ENCODE measurements around the gene DNAAF8. TPM values are rescaled to one million over a fixed set of nuclear protein-coding genes. Genes with fewer than 3 reads are reported as not detected.

DNAAF8 gene
- total RNA-seq: 0.38 TPM
- 1.1 TPM for polyA plus RNA-seq
- long read RNA-seq, donor 1: 0 reads
- long read RNA-seq, donor 2: 0 reads
- long read RNA-seq, donor 3: 0 reads
- long read RNA-seq, donor 4: 0 reads
- long read RNA-seq, donor 5: 0 reads
- long read RNA-seq, donor 6: 0 reads
- long read RNA-seq, donor 7: 0 reads
- long read RNA-seq, donor 8: 0 reads
- long read RNA-seq, donor 9: 0 reads
- long read RNA-seq, donor 10: 0 reads

- Histone ChIP-seq H3K27ac (ENCODE audit: low read depth in 1 of 2, low read length in 1 of 2) (peak within 1 kb of the TSS; percentile 57 to 87), H3K4me3 (ENCODE audit: low read length in 2 of 2) (peak within 1 kb of the TSS; percentile 73 to 93), H3K4me1 (ENCODE audit: control insufficient read depth in 2 of 2, insufficient read depth in 2 of 2, low read length in 2 of 2) (peaks cover 10 to 17% of the 10 kb centered on the region in 2 donors), H3K36me3 (ENCODE audit: control insufficient read depth in 2 of 2, insufficient read depth in 2 of 2, low read length in 1 of 2) (no peaks in the 10 kb centered on the region), H3K9me3 (ENCODE audit: control insufficient read depth in 2 of 2, insufficient read depth in 1 of 2, low read length in 1 of 2) (peaks cover 0 to 4% of the 10 kb centered on the region in 2 donors), H3K27me3 (ENCODE audit: control insufficient read depth in 2 of 2, insufficient read depth in 1 of 2, low read length in 1 of 2) (no peaks in the 10 kb centered on the region)
- DNase-seq (ENCODE audit: low read depth in 6 of 9, low spot score in 9 of 9): peak; percentile 44 to 83 (median 62)
- WGBS: under 1% methylated on average over 70 of the region's 70 CpGs
Measured at GRCh38 chr16:4734063-4734729, at the start of gene DNAAF8, which contains the start of gene ANKS3. DNAAF8 (plus strand) TSS chr16:4734537; CDS start chr16:4736515, 1,978 bp downstream. ANKS3 (minus strand) TSS chr16:4734271; CDS start chr16:4730149, 4,122 bp downstream.

- peaks cover 0 to 19% of the 10 kb centered on the region in 2 donors for H3K4me1 ChIP-seq (ENCODE audit: control insufficient read depth in 2 of 2, insufficient read depth in 2 of 2, low read length in 2 of 2)
- no peak overlapping the region for H3K4me3 ChIP-seq (ENCODE audit: low read length in 2 of 2)
- H3K9me3 ChIP-seq (ENCODE audit: control insufficient read depth in 2 of 2, insufficient read depth in 1 of 2, low read length in 1 of 2): peaks cover 0 to 4% of the 10 kb centered on the region in 2 donors
- WGBS: 98% methylated on average over 13 of the region's 13 CpGs
- H3K36me3 ChIP-seq (ENCODE audit: control insufficient read depth in 2 of 2, insufficient read depth in 2 of 2, low read length in 1 of 2): peaks cover 47 to 80% of the 10 kb centered on the region in 2 donors
- H3K27me3 ChIP-seq (ENCODE audit: control insufficient read depth in 2 of 2, insufficient read depth in 1 of 2, low read length in 1 of 2): no peaks in the 10 kb centered on the region
- DNase-seq (ENCODE audit: low read depth in 6 of 9, low spot score in 9 of 9): no peak
- H3K27ac ChIP-seq (ENCODE audit: low read depth in 1 of 2, low read length in 1 of 2): no peak overlapping the region
Measured at GRCh38 chr16:4684763-4685162, 49.6 kb upstream of the DNAAF8 start.

- H3K4me3 ChIP-seq (ENCODE audit: low read length in 2 of 2): no peak overlapping the region
- no peaks in the 10 kb centered on the region for H3K27me3 ChIP-seq (ENCODE audit: control insufficient read depth in 2 of 2, insufficient read depth in 1 of 2, low read length in 1 of 2)
- WGBS: 98% methylated on average over 13 of the region's 13 CpGs
- peaks cover 47 to 82% of the 10 kb centered on the region in 2 donors for H3K36me3 ChIP-seq (ENCODE audit: control insufficient read depth in 2 of 2, insufficient read depth in 2 of 2, low read length in 1 of 2)
- peaks cover 0 to 19% of the 10 kb centered on the region in 2 donors for H3K4me1 ChIP-seq (ENCODE audit: control insufficient read depth in 2 of 2, insufficient read depth in 2 of 2, low read length in 2 of 2)
- no peak for DNase-seq (ENCODE audit: low read depth in 6 of 9, low spot score in 9 of 9)
- peaks cover 0 to 4% of the 10 kb centered on the region in 2 donors for H3K9me3 ChIP-seq (ENCODE audit: control insufficient read depth in 2 of 2, insufficient read depth in 1 of 2, low read length in 1 of 2)
- H3K27ac ChIP-seq (ENCODE audit: low read depth in 1 of 2, low read length in 1 of 2): peak overlapping the region in 1 of 2 donors; percentile 31
Measured at GRCh38 chr16:4685292-4685691, 49.0 kb upstream of the DNAAF8 start.

- DNase-seq (ENCODE audit: low read depth in 6 of 9, low spot score in 9 of 9): no peak
- no peak overlapping the region for H3K4me3 ChIP-seq (ENCODE audit: low read length in 2 of 2)
- H3K27me3 ChIP-seq (ENCODE audit: control insufficient read depth in 2 of 2, insufficient read depth in 1 of 2, low read length in 1 of 2): no peaks in the 10 kb centered on the region
- no peak overlapping the region for H3K27ac ChIP-seq (ENCODE audit: low read depth in 1 of 2, low read length in 1 of 2)
- 97% methylated on average over 38 of the region's 38 CpGs for WGBS
- H3K9me3 ChIP-seq (ENCODE audit: control insufficient read depth in 2 of 2, insufficient read depth in 1 of 2, low read length in 1 of 2): peaks cover 0 to 4% of the 10 kb centered on the region in 2 donors
- H3K36me3 ChIP-seq (ENCODE audit: control insufficient read depth in 2 of 2, insufficient read depth in 2 of 2, low read length in 1 of 2): peaks cover 47 to 85% of the 10 kb centered on the region in 2 donors
- H3K4me1 ChIP-seq (ENCODE audit: control insufficient read depth in 2 of 2, insufficient read depth in 2 of 2, low read length in 2 of 2): peaks cover 0 to 19% of the 10 kb centered on the region in 2 donors
Measured at GRCh38 chr16:4685776-4686496, 48.4 kb upstream of the DNAAF8 start.

- H3K36me3 ChIP-seq (ENCODE audit: control insufficient read depth in 2 of 2, insufficient read depth in 2 of 2, low read length in 1 of 2): peaks cover 47 to 77% of the 10 kb centered on the region in 2 donors
- 98% methylated on average over 27 of the region's 27 CpGs for WGBS
- no peak overlapping the region for H3K27ac ChIP-seq (ENCODE audit: low read depth in 1 of 2, low read length in 1 of 2)
Measured at GRCh38 chr16:4686497-4687210, 47.7 kb upstream of the DNAAF8 start.

GRCh38 chr16:4687416-4687815 lies 46.9 kb upstream of the DNAAF8 start:
- 96% methylated on average over 8 of the region's 8 CpGs for WGBS
- Histone ChIP-seq H3K4me3 (ENCODE audit: low read length in 2 of 2) (no peak overlapping the region), H3K27ac (ENCODE audit: low read depth in 1 of 2, low read length in 1 of 2) (no peak overlapping the region), H3K9me3 (ENCODE audit: control insufficient read depth in 2 of 2, insufficient read depth in 1 of 2, low read length in 1 of 2) (peaks cover 0 to 4% of the 10 kb centered on the region in 2 donors), H3K4me1 (ENCODE audit: control insufficient read depth in 2 of 2, insufficient read depth in 2 of 2, low read length in 2 of 2) (peaks cover under 1 to 8% of the 10 kb centered on the region in 2 donors), H3K27me3 (ENCODE audit: control insufficient read depth in 2 of 2, insufficient read depth in 1 of 2, low read length in 1 of 2) (no peaks in the 10 kb centered on the region), H3K36me3 (ENCODE audit: control insufficient read depth in 2 of 2, insufficient read depth in 2 of 2, low read length in 1 of 2) (peaks cover 47 to 72% of the 10 kb centered on the region in 2 donors)
- no peak for DNase-seq (ENCODE audit: low read depth in 6 of 9, low spot score in 9 of 9)

More at GRCh38 chr16:4686497-4687210, 47.7 kb upstream of the DNAAF8 start:
- H3K4me1 ChIP-seq (ENCODE audit: control insufficient read depth in 2 of 2, insufficient read depth in 2 of 2, low read length in 2 of 2): peaks cover 0 to 13% of the 10 kb centered on the region in 2 donors
- H3K4me3 ChIP-seq (ENCODE audit: low read length in 2 of 2): no peak overlapping the region
- H3K9me3 ChIP-seq (ENCODE audit: control insufficient read depth in 2 of 2, insufficient read depth in 1 of 2, low read length in 1 of 2): peaks cover 0 to 4% of the 10 kb centered on the region in 2 donors
- no peak for DNase-seq (ENCODE audit: low read depth in 6 of 9, low spot score in 9 of 9)
- H3K27me3 ChIP-seq (ENCODE audit: control insufficient read depth in 2 of 2, insufficient read depth in 1 of 2, low read length in 1 of 2): no peaks in the 10 kb centered on the region

GRCh38 chr16:4687946-4688673 lies 46.2 kb upstream of the DNAAF8 start:
- H3K27ac ChIP-seq (ENCODE audit: low read depth in 1 of 2, low read length in 1 of 2): no peak overlapping the region
- H3K27me3 ChIP-seq (ENCODE audit: control insufficient read depth in 2 of 2, insufficient read depth in 1 of 2, low read length in 1 of 2): no peaks in the 10 kb centered on the region
- 98% methylated on average over 39 of the region's 39 CpGs for WGBS
- H3K4me1 ChIP-seq (ENCODE audit: control insufficient read depth in 2 of 2, insufficient read depth in 2 of 2, low read length in 2 of 2): peaks cover 6 to 9% of the 10 kb centered on the region in 2 donors
- no peak for DNase-seq (ENCODE audit: low read depth in 6 of 9, low spot score in 9 of 9)
- peaks cover 41 to 65% of the 10 kb centered on the region in 2 donors for H3K36me3 ChIP-seq (ENCODE audit: control insufficient read depth in 2 of 2, insufficient read depth in 2 of 2, low read length in 1 of 2)
- H3K4me3 ChIP-seq (ENCODE audit: low read length in 2 of 2): no peak overlapping the region
- H3K9me3 ChIP-seq (ENCODE audit: control insufficient read depth in 2 of 2, insufficient read depth in 1 of 2, low read length in 1 of 2): peaks cover 0 to 4% of the 10 kb centered on the region in 2 donors

GRCh38 chr16:4688674-4689045 lies 45.7 kb upstream of the DNAAF8 start:
- no peak overlapping the region for H3K4me3 ChIP-seq (ENCODE audit: low read length in 2 of 2)
- peaks cover 6 to 10% of the 10 kb centered on the region in 2 donors for H3K4me1 ChIP-seq (ENCODE audit: control insufficient read depth in 2 of 2, insufficient read depth in 2 of 2, low read length in 2 of 2)
- no peak overlapping the region for H3K27ac ChIP-seq (ENCODE audit: low read depth in 1 of 2, low read length in 1 of 2)
- H3K27me3 ChIP-seq (ENCODE audit: control insufficient read depth in 2 of 2, insufficient read depth in 1 of 2, low read length in 1 of 2): no peaks in the 10 kb centered on the region
- H3K36me3 ChIP-seq (ENCODE audit: control insufficient read depth in 2 of 2, insufficient read depth in 2 of 2, low read length in 1 of 2): peaks cover 37 to 60% of the 10 kb centered on the region in 2 donors
- WGBS: 97% methylated on average over 22 of the region's 22 CpGs
- no peak for DNase-seq (ENCODE audit: low read depth in 6 of 9, low spot score in 9 of 9)
- peaks cover 0 to 4% of the 10 kb centered on the region in 2 donors for H3K9me3 ChIP-seq (ENCODE audit: control insufficient read depth in 2 of 2, insufficient read depth in 1 of 2, low read length in 1 of 2)

Data from thymus (tissue), 14 donors.